ENCODE data around the gene PICK1. TPM values are rescaled to one million over a fixed set of nuclear protein-coding genes. Genes with fewer than 3 reads are reported as not detected.

Gene PICK1
- polyA plus RNA-seq, 1 donor (not counting 4 experiments of a cell fraction or from before 2014, with no cell fraction given) = 26.8 TPM

- FAIRE-seq (no peak), DNase-seq (ENCODE audit: low read depth, low spot score) (no peak)
- Histone ChIP-seq H3K27me3 (ENCODE audit: control insufficient read depth, extremely low read depth, insufficient read depth, low read length) (no peaks in the 10 kb centered on the region), H3K9ac (ENCODE audit: control insufficient read depth, extremely low read depth, insufficient read depth, low read length) (no peak overlapping the region), H4K20me1 (ENCODE audit: control insufficient read depth, extremely low read depth, insufficient read depth, low read length) (no peaks in the 10 kb centered on the region), H3K9me3 (ENCODE audit: control insufficient read depth, low read depth, low read length) (no peaks in the 10 kb centered on the region), H3K4me2 (ENCODE audit: control insufficient read depth, extremely low read depth, insufficient read depth, low read depth, low read length) (no peak overlapping the region), H3K9me1 (ENCODE audit: control insufficient read depth, extremely low read depth, insufficient read depth, low read length) (no peaks in the 10 kb centered on the region), H3K4me1 (ENCODE audit: control insufficient read depth, extremely low read depth, insufficient read depth, low read length) (no peaks in the 10 kb centered on the region), H2AFZ (ENCODE audit: control insufficient read depth, low read length) (no peak overlapping the region), H3K27ac (ENCODE audit: control insufficient read depth, insufficient read depth, low read length) (no peak overlapping the region), H3K36me3 (ENCODE audit: control insufficient read depth in 2 of 2, extremely low read depth in 1 of 2, insufficient read depth in 2 of 2, low read length in 2 of 2) (peaks cover 32 to 36% of the 10 kb centered on the region in 2 experiments), H3K79me2 (ENCODE audit: control insufficient read depth, insufficient read depth, low read length) (no peaks in the 10 kb centered on the region), H3K4me3 (ENCODE audit: control insufficient read depth in 2 of 3, extremely low read depth in 1 of 3, insufficient read depth in 2 of 3, low read depth in 1 of 3, low read length in 3 of 3) (no peak overlapping the region)
- dilution Hi-C loops (cut with MboI; ENCODE audit: extremely low pct_ligation_motif_present, low sequenced_read_pairs) = no loop called here
- TF ChIP-seq CTCF (optimal IDR thresholded peaks at IDR 0.05 in 1 of 3, IDR thresholded peaks at IDR 0.05 in 1 of 3, conservative IDR thresholded peaks at IDR 0.05 in 1 of 3; ENCODE audit: extremely low read depth in 1 of 3, insufficient read depth in 2 of 3, low read length in 3 of 3) (no peak), EZH2 (IDR thresholded peaks at IDR 0.05; ENCODE audit: low read length) (no peak)
Observed at GRCh38 chr22:38070250-38070921, 13.2 kb downstream of the PICK1 start.

DNA sequence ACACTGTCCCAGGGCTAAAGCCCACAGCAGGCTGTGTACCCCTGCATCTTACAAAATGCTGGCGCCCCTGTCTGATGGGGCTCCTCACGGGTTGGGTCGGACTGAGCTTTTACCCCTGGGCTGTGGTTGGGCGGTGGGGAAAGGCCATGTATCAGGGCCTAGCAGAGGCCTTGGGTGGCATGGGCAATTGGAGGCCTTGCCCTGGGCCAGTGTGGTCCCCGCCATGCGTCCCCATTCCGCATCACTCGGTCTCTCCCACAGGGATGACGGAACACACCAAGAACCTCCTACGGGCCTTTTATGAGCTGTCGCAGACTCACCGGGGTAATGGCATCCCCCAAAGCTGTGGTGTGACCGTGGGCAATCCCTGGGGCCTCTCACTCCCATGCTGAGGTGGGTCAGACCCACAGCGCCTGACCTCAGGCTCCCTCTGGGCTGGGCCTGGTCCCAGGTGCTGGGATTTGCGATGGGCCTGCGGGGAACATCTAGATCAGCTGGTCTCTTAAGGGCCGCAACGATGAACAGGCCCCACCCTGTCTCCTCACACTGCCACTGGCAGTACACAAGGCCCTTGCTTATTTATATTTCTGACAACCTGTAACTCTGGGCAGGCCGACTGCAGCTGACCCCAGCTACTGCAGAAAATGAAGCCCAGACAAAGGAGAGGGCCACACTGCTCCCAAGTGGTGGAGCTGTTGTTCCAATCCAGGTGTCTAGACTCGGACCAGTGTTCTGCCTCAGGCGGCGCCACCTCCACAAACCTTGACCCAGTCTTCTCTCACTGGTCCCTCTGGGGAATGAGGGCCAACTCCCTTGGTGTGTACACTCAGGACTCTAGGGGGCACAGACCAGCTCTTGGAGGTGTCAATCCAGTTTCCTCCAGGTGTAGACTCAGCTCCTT lies 14.5 kb downstream of the PICK1 start:
- Histone ChIP-seq H3K9me1 (ENCODE audit: control insufficient read depth, extremely low read depth, insufficient read depth, low read length) (no peaks in the 10 kb centered on the region), H3K36me3 (ENCODE audit: control insufficient read depth in 2 of 2, extremely low read depth in 1 of 2, insufficient read depth in 2 of 2, low read length in 2 of 2) (peaks cover 30 to 32% of the 10 kb centered on the region in 2 experiments), H3K9ac (ENCODE audit: control insufficient read depth, extremely low read depth, insufficient read depth, low read length) (no peak overlapping the region), H4K20me1 (ENCODE audit: control insufficient read depth, extremely low read depth, insufficient read depth, low read length) (no peaks in the 10 kb centered on the region), H3K4me3 (ENCODE audit: control insufficient read depth in 2 of 3, extremely low read depth in 1 of 3, insufficient read depth in 2 of 3, low read depth in 1 of 3, low read length in 3 of 3) (no peak overlapping the region), H3K27me3 (ENCODE audit: control insufficient read depth, extremely low read depth, insufficient read depth, low read length) (no peaks in the 10 kb centered on the region), H3K4me1 (ENCODE audit: control insufficient read depth, extremely low read depth, insufficient read depth, low read length) (no peaks in the 10 kb centered on the region), H3K4me2 (ENCODE audit: control insufficient read depth, extremely low read depth, insufficient read depth, low read depth, low read length) (no peak overlapping the region), H2AFZ (ENCODE audit: control insufficient read depth, low read length) (no peak overlapping the region), H3K27ac (ENCODE audit: control insufficient read depth, insufficient read depth, low read length) (no peak overlapping the region), H3K79me2 (ENCODE audit: control insufficient read depth, insufficient read depth, low read length) (no peaks in the 10 kb centered on the region), H3K9me3 (ENCODE audit: control insufficient read depth, low read depth, low read length) (no peaks in the 10 kb centered on the region)
- no peak for TF ChIP-seq EZH2 (IDR thresholded peaks at IDR 0.05; ENCODE audit: low read length)
- no peak for TF ChIP-seq CTCF (optimal IDR thresholded peaks at IDR 0.05 in 1 of 3, IDR thresholded peaks at IDR 0.05 in 1 of 3, conservative IDR thresholded peaks at IDR 0.05 in 1 of 3; ENCODE audit: extremely low read depth in 1 of 3, insufficient read depth in 2 of 3, low read length in 3 of 3)
- FAIRE-seq (no peak), DNase-seq (ENCODE audit: low read depth, low spot score) (no peak)
- dilution Hi-C loops (cut with MboI; ENCODE audit: extremely low pct_ligation_motif_present, low sequenced_read_pairs) = no loop called here

All from keratinocyte (primary cell).